ENCODE data around the gene MAP3K14.

DNA sequence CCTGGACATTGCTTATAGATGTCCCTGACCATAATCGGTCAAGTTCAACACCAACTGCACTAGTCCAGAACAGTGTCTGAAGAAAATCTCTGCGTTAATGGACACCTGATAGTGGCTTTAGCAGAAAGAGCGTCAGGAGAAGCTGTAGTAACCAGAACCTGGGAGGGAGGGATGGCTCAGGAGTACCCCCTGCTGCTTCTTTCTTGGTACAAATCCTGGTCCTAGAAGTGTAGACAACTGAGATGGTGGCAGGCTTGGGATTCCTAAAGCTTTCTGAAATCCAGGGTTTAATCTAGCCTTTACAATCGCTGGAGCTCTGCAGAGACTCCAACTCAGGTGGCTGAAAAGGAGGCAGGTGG lies 5.4 kb downstream of the MAP3K14 start:
- TF ChIP-seq, protein P1, sequence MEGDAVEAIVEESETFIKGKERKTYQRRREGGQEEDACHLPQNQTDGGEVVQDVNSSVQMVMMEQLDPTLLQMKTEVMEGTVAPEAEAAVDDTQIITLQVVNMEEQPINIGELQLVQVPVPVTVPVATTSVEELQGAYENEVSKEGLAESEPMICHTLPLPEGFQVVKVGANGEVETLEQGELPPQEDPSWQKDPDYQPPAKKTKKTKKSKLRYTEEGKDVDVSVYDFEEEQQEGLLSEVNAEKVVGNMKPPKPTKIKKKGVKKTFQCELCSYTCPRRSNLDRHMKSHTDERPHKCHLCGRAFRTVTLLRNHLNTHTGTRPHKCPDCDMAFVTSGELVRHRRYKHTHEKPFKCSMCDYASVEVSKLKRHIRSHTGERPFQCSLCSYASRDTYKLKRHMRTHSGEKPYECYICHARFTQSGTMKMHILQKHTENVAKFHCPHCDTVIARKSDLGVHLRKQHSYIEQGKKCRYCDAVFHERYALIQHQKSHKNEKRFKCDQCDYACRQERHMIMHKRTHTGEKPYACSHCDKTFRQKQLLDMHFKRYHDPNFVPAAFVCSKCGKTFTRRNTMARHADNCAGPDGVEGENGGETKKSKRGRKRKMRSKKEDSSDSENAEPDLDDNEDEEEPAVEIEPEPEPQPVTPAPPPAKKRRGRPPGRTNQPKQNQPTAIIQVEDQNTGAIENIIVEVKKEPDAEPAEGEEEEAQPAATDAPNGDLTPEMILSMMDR (conservative IDR thresholded peaks at IDR 0.05; ENCODE audit: low read depth, low read length), result no peak
- no peak for TF ChIP-seq EZH2 (IDR thresholded peaks at IDR 0.05; ENCODE audit: borderline replicate concordance, low read depth, low read length, poor library complexity, severe bottlenecking)

Measured in A673 (cell line).